NCI-H82 treated with DMSO at 0.1 percent for 48 hours (cell line): ENCODE data around the gene FOXN1.
A peak's percentile ranks its signal among the peaks of the same experiment; 100 is the strongest.

Experiments
- DNase-seq: peaks from one replicate; lab custom pipeline; 2025; ENCODE audit not compliant: unreplicated experiment; lab: John Stamatoyannopoulos, UW

FOXN1 gene

DNA sequence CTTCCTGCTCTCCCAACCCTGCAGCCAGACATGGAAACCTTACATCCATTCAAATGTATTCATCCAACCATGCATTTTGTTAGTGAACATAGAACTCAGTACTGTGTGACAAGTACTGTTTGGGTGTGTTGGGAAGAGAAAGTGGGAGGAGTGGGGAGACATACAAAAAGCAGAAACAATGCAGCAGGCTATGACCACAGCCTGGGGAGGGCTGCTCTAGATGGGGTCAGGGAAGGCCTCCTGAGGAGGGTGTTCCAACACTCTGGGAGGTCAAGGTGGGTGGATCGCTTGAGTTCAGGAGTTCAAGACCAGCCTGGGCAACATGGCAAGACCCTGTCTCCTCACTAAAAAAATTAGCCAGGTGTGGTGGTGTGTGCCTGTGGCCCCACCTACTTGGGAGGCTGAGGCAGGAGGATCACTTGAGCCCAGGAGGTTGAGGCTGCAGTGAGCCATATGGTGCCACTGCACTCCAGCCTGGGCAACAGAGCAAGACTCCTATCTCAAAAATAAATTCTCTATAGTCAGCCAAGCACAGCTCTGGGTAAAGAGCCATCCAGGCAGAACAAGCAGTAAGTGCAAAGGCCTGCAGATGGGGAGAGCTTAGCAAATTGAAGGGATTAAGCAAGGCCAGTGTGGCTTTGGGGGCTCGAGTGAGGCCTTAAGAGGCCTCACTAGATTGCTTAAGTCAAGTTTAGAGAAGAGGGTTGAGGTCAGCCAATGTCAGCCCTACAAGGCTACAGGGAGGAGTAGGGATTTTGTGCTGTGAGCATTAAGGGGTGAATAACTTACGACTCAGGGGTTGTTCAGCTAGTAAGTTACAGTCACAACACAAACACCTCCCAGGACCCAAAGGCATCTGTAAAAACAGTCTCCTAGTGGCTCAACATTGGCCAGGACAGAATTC, 27.2 kb upstream of the FOXN1 start:
- DNase-seq = peak; percentile 94

- DNase-seq = no peak
Observed at GRCh38 chr17:28480278-28480677, 25.9 kb upstream of the FOXN1 start.

- DNase-seq = no peak
Observed at GRCh38 chr17:28480799-28481571, 25.2 kb upstream of the FOXN1 start.

DNA sequence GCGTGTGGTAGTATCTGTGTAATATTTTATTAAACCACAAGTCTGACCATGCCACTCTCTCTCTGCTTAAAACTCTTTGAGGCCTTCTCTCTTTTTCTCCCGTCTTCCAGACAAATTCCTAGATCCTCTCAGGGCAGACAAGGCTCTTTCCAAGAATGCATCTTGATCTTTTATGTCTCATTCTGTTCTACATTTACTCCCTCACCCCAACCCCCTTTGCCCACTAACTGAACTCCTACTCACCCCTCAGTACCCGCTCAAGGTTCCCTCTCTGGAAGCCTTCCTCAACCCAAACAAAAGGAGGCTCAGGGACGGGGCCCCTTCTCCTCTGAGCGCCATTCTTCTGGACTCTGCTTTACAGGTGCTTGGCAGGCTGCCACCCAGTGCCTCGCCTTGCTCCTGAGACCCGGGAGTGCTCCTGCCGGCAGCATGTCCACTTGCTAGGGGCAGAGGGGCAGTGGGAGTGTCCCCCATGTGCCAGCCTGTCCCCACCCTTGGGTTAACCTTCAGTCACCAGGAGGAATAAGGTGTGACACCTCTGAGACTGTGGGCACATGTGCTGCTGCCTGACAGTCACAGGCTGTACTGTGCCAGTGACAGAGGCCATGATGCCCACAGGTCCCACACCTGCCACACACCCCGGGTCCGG, 23.5 kb upstream of the FOXN1 start:
- no peak for DNase-seq

DNA sequence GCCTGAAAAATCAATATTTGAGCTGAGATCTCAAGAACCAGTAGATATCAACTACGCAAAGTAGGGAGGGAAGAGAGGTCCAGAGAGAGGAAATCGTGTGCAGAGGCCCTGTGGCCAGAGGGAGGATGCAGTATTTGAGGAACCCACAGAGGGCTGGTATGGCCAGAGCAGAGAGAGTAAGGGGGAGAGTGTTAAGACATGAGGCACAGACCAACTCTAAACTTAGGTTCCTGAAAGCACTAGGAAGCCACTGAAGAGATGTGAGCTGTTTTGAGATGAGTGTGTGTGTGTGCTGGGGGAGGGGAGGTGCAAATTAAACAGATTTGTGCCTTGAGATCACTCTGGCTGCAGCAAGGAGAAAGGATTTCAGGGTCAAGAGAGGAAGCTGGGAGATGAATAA, 21.9 kb upstream of the FOXN1 start:
- peak; percentile 28 for DNase-seq

DNA sequence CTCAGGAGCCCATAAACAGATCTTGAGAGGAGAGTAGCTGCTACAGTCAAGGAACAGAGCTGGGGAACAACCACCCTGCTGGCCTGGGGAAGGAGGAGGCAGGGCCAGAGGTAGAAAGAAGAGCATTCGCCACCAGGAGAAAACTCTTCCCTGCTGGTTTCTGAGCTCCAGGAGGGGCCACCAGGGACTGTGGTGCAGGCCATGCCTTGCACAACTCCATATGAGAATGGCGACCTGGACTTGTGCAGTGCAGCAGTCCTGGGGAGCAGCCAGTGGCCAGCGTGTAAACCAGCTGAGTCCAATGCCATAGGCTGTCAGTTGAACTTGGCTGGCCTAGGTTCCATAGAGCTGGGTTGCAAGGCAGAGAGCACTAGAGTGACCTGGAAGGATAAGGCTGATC, 21.1 kb upstream of the FOXN1 start:
- DNase-seq = no peak

GRCh38 chr17:28487881-28488532, 18.1 kb upstream of the FOXN1 start:
- no peak for DNase-seq

DNA sequence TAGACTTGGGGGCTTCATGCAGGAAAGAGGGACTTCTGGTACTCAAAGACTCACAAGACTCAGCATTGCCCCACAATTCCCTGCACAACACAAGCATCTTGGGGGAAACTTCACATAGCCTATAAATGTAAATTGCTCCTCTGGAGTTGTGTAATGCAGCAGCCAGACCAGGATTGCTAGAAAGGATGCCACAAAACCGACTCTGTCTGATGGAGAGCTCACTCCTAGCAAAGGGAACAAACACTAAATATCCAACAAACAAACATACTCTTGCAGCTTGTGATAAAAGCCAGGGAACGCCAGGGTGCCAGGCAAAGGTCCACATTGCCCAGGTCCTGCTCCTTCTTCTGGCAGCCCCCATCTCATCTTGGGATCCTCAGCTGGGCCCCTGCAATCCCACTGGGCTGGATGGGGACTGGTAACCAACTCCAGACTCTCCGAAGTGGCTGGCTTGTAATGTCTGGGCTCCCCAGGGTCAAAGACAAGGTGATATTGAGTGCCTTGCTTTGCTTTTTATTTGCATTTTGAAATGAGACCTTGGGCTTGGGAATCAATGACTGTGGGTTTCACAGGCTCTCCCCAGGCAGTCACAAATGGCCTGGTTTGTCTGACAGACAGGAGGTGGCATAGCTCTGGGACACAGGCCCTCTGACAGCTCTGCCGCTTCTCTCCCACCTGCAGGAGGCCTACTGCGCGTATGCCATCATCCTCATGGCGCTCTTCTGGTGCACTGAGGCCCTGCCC, 17.4 kb upstream of the FOXN1 start:
- no peak for DNase-seq

GRCh38 chr17:28491286-28491685, 14.9 kb upstream of the FOXN1 start:
- DNase-seq = no peak

- DNase-seq = no peak
Observed at GRCh38 chr17:28491860-28492259, 14.3 kb upstream of the FOXN1 start.

- no peak for DNase-seq
Observed at GRCh38 chr17:28492352-28493310, 13.5 kb upstream of the FOXN1 start.

DNA sequence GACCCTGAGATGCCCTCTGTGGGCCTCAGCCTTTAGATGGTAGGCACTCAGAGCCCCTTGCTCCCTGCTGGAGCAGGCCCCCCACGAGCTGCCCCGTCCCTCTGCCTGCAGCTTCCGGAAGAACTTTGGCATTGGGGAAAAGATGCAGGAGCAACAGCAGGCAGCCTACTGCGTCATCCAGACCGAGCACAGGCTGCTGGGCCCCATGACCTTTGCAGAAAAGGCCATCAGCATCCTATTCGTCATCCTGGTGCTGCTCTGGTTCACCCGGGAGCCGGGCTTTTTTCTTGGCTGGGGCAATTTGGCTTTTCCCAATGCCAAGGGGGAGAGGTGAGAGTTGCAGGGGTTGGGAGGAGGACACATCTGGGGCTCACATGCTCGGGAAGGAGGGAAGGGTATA, 12.7 kb upstream of the FOXN1 start:
- no peak for DNase-seq

DNA sequence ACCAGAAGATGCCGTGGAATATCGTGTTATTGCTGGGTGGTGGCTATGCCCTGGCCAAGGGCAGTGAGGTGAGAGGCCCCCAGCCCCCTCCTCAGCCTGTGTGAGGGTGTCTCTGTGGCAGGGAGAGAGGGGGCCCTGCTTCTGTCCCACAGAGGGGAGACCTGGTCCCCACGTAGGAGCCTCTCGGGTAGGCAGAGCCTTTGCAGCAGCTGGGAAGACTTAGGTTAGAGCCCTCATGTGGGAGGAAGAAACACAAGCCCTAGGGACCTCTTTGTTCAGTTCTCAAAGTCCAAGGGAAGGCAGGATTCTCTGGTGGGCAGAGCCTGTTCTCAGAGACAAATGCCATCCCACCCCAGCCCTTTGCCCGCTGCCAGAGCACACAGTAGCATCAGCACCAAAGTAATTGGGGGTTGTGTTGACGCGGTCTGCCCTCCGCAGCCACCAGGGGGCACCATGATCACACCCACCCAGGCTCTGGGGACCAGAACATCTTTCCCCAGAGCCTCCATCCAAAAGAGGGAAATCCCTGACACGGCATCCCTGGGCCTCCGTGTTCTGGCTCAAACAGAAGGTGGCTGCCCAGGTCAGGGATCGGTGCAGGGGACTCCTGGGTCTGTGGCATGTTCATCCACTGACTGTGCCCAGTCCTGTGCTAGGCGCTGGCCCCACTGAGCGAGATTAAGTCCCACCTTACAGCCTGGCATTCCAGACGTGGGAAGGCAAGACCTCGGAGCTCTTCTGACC, 11.5 kb upstream of the FOXN1 start:
- DNase-seq = peak; percentile 62

DNA sequence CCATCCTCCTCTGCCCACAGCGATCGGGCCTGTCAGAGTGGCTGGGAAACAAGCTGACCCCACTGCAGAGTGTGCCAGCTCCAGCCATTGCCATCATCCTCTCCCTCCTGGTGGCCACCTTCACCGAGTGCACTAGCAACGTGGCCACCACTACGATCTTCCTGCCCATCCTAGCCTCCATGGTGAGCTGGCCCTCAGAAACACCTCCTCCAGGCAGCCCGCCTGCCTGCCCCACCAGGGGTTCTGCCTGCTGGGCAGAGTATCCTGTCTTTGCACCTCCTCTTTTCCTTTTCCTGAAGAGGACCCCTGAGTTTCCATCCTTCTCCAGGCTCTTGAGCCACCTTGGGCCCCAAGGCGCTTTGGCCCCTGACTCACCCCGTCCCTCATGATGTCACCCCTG, 10.5 kb upstream of the FOXN1 start:
- no peak for DNase-seq

DNA sequence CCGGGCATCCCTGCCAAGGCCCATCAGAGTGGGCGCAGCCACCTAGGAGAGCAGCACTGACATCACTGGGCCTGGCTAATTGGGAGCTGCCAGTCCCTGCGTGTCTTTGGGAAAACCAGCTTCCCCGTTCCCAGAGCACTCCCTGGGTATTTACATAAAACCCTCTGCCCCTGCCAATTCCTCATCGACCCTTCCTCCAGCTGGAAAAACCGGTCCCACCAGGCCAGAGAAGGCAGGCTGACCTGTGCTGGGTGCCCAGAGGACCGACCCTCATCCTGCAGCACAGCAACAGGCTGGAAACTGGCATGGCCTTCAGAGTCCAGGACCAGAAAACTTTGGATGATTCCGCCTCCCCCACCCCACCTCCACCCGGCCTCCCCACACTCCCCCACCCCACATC, 8.2 kb upstream of the FOXN1 start:
- no peak for DNase-seq

DNA sequence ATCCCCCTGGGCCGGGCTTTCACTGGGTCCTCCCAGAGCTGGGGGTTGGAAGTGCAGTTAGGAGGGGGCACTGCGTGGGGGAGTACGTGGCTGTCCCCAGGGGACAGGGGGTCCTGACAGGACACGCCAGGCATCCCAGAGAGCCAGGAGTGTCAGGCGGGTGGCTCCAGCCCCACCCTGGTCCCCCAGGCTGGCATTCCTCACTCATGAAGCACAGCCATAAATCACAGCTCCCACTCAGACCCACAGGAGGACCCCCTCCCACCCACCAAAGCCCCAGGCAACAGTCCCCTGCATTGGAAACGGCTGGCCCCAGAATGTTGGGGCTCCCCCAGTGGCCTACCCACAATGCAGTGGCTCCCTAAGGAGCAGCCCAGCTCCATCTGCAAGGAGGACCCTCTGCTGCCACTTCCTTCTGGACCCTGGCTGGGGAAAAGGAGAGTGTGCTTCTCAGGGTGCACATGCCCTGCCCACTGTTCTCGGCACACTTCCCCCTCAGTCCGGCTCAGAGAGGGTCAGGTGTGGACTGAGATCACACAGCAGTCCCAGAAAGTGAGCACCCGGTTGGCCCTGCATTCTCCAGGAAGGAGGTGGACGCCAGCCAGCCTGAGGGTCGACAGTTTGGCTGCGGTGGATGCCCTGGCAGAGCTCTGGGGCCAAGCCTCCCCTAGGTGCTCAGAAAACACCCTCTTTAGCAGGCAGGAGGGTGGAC, 7.3 kb upstream of the FOXN1 start:
- DNase-seq = no peak

DNA sequence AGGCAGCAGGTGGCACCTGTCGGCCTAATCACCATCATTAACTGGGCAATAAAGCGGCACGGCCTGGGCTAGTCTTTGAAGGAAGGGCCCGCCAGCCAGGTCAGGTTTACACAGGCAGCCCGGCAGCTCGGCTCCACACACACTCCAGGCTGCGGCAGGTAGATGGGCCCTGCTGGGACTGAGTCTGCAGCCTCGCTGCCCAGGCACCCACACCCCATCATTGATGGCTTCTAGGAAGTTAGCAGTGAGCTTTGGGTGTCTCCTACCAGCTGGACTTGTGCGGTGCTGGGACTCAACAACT, 6.8 kb upstream of the FOXN1 start:
- no peak for DNase-seq

GRCh38 chr17:28499684-28500357, 6.3 kb upstream of the FOXN1 start:
- no peak for DNase-seq
